Fibroblast of lung (primary cell): ENCODE measurements around the gene FAM131A.

Experiments
- EZH2 ChIP-seq: IDR thresholded peaks from 2 replicates; pipeline ENCODE4 v1.5.1; 2012; ENCODE audit warnings: low read length, control low read depth, mild to moderate bottlenecking; ENCODE audit errors: missing control alignments
- TF ChIP-seq, protein P1 (sequence below), 2 donors: IDR thresholded peaks in 1 of 2; conservative IDR thresholded peaks in 1 of 2; 1 replicate in 1 of 2; 2 replicates in 1 of 2; pipeline ENCODE4 v1.5.1; 2011 to 2012; ENCODE audit warnings: low read length in 2 of 2, control low read depth in 1 of 2, inconsistent platforms in 1 of 2, low read depth in 1 of 2, mild to moderate bottlenecking in 1 of 2

DNA sequence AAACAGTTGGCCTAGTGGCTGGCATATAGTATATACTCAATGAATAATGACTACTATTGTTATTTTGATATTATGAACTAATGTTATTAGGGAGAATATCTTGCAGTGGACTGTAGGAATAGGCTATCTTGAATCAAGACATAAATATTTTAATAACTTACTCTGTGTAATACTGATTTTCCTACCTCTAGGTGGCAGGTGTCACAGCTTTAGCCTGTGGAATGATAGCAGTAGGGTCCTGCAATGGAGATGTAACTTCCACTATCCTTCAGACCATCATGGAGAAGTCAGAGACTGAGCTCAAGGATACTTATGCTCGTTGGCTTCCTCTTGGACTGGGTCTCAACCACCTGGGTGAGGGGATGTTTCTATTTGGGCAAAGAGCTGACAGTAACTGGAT is 31.8 kb upstream of the FAM131A start:
- TF ChIP-seq, protein P1, sequence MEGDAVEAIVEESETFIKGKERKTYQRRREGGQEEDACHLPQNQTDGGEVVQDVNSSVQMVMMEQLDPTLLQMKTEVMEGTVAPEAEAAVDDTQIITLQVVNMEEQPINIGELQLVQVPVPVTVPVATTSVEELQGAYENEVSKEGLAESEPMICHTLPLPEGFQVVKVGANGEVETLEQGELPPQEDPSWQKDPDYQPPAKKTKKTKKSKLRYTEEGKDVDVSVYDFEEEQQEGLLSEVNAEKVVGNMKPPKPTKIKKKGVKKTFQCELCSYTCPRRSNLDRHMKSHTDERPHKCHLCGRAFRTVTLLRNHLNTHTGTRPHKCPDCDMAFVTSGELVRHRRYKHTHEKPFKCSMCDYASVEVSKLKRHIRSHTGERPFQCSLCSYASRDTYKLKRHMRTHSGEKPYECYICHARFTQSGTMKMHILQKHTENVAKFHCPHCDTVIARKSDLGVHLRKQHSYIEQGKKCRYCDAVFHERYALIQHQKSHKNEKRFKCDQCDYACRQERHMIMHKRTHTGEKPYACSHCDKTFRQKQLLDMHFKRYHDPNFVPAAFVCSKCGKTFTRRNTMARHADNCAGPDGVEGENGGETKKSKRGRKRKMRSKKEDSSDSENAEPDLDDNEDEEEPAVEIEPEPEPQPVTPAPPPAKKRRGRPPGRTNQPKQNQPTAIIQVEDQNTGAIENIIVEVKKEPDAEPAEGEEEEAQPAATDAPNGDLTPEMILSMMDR (conservative IDR thresholded peaks at IDR 0.05 in 1 of 2, IDR thresholded peaks at IDR 0.05 in 1 of 2; ENCODE audit: low read depth in 1 of 2, low read length in 2 of 2), result peak in 1 of 2 donors; percentile 39
- no peak for TF ChIP-seq EZH2
